ENCODE measurements around the gene CCDC85B. TPM values are rescaled to one million over a fixed set of nuclear protein-coding genes. Genes with fewer than 3 reads are reported as not detected.

CCDC85B gene
- total and polyA plus RNA-seq, 2 of the 13 experiments (the other 11 are each of a cell fraction or from before 2014, with no cell fraction given): 8.2 to 19.5 TPM

GRCh38 chr11:65900125-65900898 lies 9.8 kb downstream of the CCDC85B start, which contains the start of gene FOSL1 (continued):
- TF ChIP-seq ERF (CRISPR knock-in tag; IDR thresholded peaks at IDR 0.05) (peak; percentile 58), ZGPAT (CRISPR knock-in tag; IDR thresholded peaks at IDR 0.05) (peak; percentile 50; the same call in 1 of the 2 replicates), EED (CRISPR knock-in tag; IDR thresholded peaks at IDR 0.05) (no peak), ZFY (CRISPR knock-in tag; IDR thresholded peaks at IDR 0.05) (0 out of 2 replicates have a peak, but pooled peaks have one; percentile 38), CSRNP1 (CRISPR knock-in tag; IDR thresholded peaks at IDR 0.05) (no peak), PTBP1 (IDR thresholded peaks at IDR 0.05; ENCODE audit: low read depth, low read length, poor library complexity, severe bottlenecking) (no peak), PRMT3 (CRISPR knock-in tag; IDR thresholded peaks at IDR 0.05; ENCODE audit: borderline replicate concordance, low read depth) (peak; percentile 87; the same call in 1 of the 2 replicates), CAMTA2 (CRISPR knock-in tag; IDR thresholded peaks at IDR 0.05; ENCODE audit: borderline replicate concordance) (peak; percentile 10; the same call in 1 of the 2 replicates), ZBTB38 (CRISPR knock-in tag; IDR thresholded peaks at IDR 0.05) (peak; percentile 43; the same call in 1 of the 2 replicates), DZIP1 (CRISPR knock-in tag; IDR thresholded peaks at IDR 0.05) (0 out of 2 replicates have a peak, but pooled peaks have one; percentile 28), HOXA7 (CRISPR knock-in tag; IDR thresholded peaks at IDR 0.05) (no peak), ZSCAN20 (CRISPR knock-in tag; IDR thresholded peaks at IDR 0.05; ENCODE audit: borderline replicate concordance) (0 out of 2 replicates have a peak, but pooled peaks have one; percentile 19), RXRB (CRISPR knock-in tag; IDR thresholded peaks at IDR 0.05; ENCODE audit: borderline replicate concordance) (peak; percentile 53; the same call in 1 of the 2 replicates), ARID5B (CRISPR knock-in tag; IDR thresholded peaks at IDR 0.05) (peak; percentile 54; the same call in 1 of the 2 replicates), KLF11 (CRISPR knock-in tag; IDR thresholded peaks at IDR 0.05) (0 out of 2 replicates have a peak, but pooled peaks have one; percentile 68), DDIT3 (CRISPR knock-in tag; IDR thresholded peaks at IDR 0.05) (no peak), ZMYM4 (CRISPR knock-in tag; IDR thresholded peaks at IDR 0.05) (peak; percentile 27; the same call in 1 of the 2 replicates), NCOA2 (CRISPR knock-in tag; IDR thresholded peaks at IDR 0.05) (0 out of 2 replicates have a peak, but pooled peaks have one; percentile 19), POLR2A (IDR thresholded peaks at IDR 0.05; ENCODE audit: insufficient read depth in 1 of 2, low read depth in 2 of 2, low read length in 2 of 2) (peak in 1 of 2 experiments; percentile 88; a peak in 2 of 4 replicates)

Measured in HepG2 (cell line).